ENCODE data around the gene LCE3C.
"Not testable (repeated sequence)": the region's sequence is repeated elsewhere in the genome, so short reads cannot be mapped to it uniquely, and the experiment has no call there.

LCE3C gene, protein sequence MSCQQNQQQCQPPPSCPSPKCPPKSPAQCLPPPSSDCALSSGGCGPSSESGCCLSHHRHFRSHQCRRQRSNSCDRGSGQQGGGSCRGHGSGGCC

DNA sequence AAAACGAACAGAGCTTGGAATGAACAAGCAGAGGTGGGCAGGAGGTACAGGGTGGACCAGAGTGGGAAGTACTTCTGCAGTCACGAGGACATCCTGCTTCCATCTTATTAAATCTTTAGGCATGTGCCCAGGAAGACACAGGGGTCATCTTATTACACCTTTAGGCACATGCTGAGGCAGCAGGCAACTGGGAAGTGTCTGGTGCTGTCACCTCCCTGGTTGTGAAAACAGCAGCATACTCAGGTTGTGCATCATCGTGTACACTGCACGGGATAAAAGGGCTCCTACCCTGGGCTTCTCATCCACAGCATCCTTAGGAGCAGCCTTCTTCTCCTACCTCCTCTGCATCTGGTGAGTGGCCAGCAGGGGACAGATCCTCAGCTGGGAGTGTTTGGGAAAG, at the start of gene LCE3C:
LCE3C (plus strand) TSS at position 301 of the 400 bp plus-strand sequence. CDS start 498 bp downstream, outside the sequence.
- DNase-seq (ENCODE audit: low spot score): no peak

DNA sequence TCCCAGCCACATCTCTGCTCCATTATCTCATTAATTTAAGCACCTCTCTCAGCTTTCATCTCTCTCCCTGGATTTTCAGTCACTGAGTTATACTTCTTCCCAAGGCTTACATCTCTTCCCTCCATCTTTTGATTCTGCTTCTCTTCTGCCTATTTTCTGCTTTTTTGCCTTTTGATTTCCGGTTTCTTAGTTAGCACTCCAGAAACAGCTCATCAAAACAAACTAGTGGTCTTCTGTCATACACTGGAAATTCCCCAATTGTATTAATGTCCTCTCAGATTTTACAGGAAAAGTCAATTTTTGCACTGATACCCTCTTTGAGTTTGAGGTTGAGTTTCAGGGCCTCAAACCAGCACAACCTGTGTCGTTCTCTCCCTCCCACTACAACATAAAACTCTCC, 34.9 kb upstream of the LCE3C start:
- DNase-seq (ENCODE audit: low spot score): no peak

DNA sequence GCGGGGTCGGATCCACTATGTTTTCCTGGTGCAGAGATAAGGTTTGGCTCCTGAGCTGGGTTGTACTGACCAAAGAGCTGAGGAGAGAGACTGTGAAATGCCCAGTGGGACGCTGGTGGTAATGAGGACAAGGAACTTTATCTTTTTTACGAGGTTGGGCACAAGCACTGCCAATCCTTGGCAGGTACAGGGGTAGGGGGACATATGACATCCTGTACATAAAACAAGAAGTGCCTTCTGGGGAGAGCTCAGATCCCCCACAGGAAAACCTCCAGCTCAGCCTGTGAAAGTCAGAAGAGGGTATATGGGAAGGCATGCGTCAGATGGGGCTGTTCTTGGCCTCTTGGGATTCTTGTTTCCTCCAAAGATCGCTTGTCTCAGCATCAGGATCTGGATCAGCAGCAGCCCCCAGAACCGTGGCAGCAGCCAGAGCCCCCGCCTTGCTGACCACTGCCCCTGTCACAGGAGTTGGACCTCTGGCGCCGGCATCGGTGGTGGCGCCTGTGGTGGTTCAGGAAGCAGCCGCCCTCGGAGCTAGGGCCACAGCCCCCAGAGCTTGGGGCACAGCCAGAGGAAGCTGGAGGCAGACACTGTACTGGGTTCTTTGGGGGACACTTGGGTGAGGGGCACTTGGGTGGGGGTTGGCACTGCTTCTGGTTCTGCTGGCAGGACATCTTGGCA, 34.4 kb upstream of the LCE3C start:
- DNase-seq (ENCODE audit: low spot score): no peak

DNA sequence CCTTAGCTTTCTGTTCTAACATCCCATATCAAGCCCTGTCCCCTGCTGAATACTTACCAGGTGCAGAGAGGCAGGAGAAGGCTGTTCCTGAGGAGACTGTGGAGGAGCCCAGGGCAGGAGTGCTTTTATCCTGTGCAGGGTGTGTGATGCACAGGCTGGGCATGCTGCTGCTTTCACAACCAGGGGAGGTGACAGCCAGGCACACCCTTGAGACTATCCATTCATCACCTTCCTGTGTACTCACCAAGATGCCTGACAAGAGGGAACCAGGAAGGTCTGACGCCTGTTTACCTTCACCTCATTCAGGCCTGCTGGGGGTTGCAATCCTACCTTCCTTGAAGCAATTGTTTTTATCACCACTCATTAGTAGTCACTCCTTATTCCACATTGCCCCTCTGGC, 33.4 kb upstream of the LCE3C start, which contains the start of gene LCE3E:
LCE3E (minus strand) TSS at position 100 of the 400 bp plus-strand sequence. CDS start 572 bp downstream, outside the sequence.
- DNase-seq (ENCODE audit: low spot score): no peak

DNA sequence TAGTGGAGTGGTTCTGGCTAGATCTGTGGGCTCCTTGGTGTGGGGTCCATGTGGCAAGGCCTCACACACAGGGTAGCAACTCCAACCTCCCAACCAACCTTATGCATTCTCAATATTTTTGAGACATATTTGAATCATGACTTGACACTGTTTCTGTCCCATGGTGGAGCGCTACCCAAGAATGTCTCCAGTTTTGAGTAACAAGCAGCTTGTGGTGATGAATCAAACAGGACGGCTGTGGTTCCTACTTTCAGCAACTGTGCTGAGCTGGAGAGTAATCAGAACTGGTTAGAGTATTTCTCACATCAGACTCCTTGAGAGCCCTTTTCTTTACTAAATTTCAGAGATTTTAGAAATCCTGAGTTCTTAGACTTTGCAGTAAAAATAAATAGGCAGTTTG, 22.9 kb upstream of the LCE3C start:
- DNase-seq (ENCODE audit: low spot score): no peak

DNA sequence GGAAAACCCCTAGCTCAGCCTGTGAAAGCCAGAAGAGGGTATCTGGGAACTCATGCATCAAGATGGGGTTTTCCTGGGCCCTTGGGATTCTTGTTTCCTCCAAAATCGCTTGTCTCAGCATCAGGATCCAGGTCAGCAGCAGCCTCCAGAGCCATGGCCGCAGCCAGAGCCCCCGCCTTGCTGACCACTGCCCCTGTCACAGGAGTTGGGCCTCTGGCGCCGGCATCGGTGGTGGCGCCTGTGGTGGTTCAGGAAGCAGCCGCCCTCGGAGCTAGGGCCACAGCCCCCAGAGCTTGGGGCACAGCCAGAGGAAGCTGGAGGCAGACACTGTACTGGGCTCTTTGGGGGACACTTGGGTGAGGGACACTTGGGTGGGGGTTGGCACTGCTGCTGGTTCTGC, 20.5 kb upstream of the LCE3C start:
- DNase-seq (ENCODE audit: low spot score): not testable (repeated sequence)

DNA sequence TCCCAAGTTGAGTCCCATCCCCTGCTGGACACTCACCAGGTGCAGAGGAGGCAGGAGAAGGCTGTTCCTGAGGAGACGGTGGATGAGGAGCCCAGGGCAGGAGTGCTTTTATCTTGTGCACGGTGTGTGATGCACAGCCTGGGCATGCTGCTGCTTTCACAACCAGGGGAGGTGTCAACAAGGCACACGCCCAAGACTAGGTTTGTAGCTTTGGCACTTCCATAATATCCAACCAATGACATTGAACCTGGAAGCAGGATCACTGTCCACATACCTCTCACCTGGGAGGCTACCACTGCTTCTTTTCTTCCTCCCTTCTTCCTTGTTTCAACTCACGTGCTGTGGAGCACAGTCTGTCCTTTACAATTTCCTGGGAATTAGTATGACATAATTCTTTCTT, 19.6 kb upstream of the LCE3C start, which contains the start of gene LCE3D:
LCE3D (minus strand) TSS at position 84 of the 400 bp plus-strand sequence. CDS start 580 bp downstream, outside the sequence.
- no peak for DNase-seq (ENCODE audit: low spot score)

DNA sequence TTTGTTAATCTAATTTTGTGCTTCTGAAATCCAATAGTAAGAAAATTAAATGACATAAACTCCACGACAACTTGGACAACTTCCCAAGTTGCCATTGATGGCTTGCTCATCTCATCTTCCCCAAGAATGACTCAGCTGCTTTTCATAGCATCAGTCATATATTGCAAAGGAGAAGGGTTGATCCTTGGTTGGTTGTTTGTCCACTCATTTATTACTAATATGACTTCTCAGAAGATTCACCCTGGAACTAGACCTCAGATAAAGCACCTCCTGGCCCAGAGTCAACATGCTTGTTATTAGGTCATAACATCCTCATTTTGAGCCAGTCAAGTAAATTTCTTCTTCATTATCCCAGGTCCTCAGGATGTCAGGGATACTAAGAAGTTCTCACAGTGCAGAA, 17.4 kb upstream of the LCE3C start:
- no peak for DNase-seq (ENCODE audit: low spot score)

DNA sequence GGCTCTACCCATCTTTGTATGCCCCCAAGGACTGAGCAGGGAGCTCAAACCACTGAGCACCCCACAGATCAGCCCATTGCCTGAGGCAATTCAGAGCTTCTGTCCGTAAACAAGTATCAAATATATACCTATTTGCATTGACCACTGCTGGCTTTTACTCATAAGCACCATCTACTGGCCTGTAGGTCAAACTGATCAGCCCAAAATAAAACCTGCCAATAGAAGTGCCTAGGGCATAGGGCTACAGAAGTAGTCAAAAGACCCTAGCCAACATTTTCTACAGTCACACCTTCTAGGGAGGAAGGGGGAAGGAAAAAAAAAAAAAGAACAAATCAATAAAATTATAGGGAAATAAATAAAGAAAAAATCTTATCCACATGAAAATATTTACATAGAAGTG, 14.4 kb upstream of the LCE3C start:
- DNase-seq (ENCODE audit: low spot score): no peak

DNA sequence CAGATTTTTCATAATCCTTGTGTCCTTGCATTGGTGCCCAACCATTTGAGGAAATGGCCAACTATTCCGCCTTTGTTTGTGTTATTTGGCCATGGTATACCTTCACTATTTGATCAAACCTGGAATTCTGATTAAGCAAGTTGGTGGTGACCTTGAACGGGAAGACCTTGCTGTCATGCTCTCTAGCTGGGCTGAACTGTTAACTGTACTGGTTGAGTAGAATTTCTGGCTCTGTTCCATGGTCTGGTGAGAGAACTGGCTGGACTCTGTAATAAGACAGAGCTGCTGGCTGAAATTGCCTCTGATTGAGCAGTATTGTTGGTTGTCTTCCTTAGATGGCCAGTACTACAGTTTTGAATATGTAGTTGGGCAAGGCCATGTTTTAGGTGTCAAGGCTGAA, 3.0 kb upstream of the LCE3C start:
- no peak for DNase-seq (ENCODE audit: low spot score)

DNA sequence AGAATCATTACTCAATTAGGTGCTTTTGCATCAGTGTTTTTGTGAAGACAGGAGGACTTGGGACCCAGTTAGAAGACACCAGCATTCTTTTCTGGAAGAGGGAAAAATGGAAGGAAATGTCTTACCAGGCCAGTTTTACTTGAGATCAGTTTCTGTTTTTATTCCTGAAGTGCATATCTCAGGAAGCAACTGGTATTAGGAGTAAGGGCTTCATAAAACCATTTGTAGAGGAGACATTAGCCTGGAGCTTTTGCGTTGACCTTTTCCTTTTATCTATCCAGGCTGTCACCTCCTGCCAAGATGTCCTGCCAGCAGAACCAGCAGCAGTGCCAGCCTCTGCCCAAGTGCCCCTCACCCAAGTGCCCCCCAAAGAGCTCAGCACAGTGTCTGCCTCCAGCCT, 13.5 kb downstream of the LCE3C start, which contains the start of gene LCE3B:
LCE3B (plus strand) TSS at position 301 of the 400 bp plus-strand sequence; CDS start at position 301, 0 bp downstream.
- no peak for DNase-seq (ENCODE audit: low spot score)

DNA sequence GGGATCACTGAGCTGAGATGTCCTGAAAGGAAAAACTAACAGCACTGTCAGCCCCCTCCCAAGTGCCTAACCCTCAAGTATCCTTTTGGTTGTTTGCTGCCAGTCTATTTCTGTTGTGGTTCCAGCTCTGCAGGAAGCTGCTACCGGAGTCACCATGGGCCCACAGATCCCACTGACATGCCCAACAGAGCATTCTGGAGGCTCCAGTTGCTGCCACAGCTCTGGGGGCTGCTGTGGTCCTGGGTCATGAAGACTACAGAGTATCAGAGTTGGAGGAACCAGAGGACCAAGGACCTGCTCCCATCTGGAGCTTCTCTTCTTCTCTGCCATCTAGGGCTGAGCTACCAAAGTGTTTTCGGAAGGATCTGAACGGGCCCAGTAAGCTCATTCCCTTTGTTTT, 22.0 kb downstream of the LCE3C start:
- DNase-seq (ENCODE audit: low spot score): no peak

DNA sequence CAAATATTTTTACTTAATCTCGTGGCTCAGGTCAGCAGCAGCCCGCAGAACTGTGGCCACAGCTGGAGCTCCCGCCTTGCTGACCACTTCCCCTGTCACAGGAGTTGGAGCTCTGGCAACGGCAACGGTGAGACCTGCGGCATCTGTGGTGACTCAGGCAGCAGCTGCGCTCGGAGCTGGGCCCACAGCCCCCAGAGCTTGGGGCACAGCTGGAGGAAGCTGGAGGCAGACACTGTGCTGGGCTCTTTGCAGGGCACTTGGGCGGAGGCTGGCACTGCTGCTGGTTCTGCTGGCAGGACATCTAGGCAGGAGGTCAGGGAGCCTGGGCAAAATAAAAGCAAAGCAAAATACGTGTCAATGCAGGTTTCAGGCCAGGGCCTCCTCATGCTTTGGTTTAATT, 22.8 kb downstream of the LCE3C start, which contains the start of gene LCE3A:
LCE3A (minus strand) TSS at position 301 of the 400 bp plus-strand sequence; CDS start at position 301, 0 bp downstream.
- DNase-seq (ENCODE audit: low spot score): no peak

DNA sequence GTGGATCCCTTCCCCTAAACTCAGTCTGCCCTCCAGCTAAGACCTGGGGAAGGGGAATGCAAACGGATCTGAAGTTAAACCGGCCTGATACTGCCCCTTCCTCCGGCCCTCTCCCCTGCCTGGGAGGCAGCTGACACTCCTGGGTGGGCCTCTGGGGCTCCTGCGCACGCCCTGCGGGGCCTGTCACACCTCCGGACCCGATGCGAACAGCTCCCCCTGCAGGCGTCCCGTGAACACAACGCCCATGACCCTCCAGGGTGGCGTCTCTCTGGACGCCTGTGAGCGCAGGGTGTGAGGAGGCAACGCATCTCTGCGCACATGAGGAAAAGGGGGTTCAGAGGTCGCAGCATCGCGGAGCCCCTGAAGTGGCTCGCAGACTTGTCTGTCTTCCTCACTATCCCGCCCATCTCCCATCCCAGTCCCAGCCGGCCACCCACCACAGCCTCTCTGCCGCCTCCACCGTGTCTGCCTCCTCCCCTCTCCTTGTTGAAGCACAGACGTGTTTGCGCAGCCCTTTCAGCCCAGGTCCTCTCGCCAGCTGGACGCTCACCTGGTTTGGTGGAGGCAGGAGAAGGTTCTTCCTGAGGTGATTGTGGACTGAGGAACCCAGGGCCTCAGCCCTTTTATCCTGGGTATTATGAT, 23.3 kb downstream of the LCE3C start:
- peak; percentile 20 for DNase-seq (ENCODE audit: low spot score)

DNA sequence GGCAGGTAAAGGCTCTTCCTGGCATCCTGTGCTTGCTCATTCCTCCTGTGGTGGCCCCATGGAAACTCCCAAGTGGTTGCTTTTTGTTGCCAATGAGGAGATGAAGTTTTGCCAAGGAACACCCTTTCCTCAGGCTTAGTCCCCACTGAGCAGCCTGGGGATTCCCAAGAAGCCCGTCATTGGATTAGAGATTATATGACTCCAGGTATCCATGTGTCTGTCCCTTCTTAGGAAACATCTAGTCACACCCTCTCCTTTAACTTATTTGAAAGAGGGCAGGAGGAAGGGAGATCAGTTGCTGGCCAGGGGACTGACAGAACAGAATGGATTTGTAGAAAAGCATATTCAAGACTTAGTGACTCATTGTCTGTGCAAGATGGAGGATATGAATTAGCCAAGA, 26.7 kb downstream of the LCE3C start:
- no peak for DNase-seq (ENCODE audit: low spot score)

DNA sequence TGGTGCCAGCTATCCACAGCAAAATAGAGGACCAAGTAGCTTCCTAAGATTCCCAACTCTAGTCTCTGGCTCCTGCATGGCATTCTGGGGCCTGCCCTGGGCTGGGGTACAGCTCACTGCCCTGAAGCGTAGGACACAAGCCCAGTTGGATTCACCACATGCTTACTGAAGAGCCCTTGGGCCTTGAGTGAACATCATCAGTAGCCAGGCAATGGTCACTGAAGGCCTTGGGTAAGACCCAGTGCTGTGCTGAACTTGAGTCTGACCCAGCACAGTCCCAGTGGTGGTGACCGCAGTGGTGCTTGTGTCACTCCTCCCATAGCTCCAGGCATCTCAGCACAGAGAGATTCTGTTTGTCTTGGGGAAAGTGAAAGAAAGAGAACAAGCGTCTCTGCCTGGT, 30.6 kb downstream of the LCE3C start:
- no peak for DNase-seq (ENCODE audit: low spot score)

DNA sequence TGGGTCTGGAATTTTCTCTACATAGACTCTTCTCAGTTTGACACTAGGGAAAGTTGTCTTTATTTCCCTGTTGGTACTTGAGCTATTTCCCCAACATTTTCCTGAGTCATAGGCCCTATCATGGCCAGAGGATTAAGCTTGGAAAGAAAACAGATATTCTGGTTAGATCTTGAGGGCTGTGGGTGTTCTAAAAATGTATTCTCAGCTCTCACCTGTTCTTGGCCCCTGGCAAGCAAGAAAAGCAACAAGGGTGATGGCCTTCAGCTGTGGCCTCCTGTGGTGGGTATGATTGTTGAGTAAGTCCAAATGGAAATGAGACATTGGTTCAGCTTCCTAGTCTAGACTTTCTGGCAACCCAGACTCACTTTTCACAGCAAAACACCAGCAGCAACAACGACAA, 40.3 kb downstream of the LCE3C start:
- no peak for DNase-seq (ENCODE audit: low spot score)

DNA sequence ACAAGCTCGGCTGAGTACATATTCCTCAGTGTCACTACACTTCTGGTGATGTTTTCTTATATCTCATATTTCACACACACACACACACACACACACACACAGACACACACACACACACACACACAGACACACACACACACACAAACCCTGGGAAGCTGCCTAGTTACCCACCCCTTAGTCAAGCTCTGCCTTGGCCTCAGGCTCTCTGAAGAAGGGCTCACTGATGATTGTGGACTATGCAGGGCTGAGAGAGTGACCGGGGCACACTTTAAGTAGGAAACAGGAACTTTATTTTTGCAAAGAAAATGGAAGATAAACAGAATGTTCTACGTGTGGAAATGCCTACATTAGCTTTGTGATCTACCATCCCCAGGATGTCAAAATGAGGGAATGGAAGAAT, 43.9 kb downstream of the LCE3C start:
- DNase-seq (ENCODE audit: low spot score): no peak

DNA sequence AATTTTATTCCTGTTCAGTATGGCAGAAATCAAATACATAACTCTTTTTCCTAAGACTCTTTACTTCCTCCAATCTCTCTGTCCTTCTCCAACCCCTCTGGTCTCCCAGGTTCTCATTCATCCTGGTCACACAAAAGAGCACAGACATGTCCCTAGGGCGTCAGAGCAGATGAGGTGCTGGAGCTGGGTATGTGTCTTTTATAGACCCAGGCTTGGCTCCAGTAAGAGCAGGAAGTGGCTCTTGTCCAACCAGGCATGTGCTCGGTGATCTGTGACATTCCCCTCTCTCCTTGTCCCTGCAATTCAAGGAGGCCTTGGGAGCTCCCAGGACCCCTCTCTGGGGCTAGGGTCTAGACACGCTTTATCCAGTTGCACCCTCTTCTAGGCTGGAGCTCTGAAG, 45.1 kb downstream of the LCE3C start:
- DNase-seq (ENCODE audit: low spot score): no peak

DNA sequence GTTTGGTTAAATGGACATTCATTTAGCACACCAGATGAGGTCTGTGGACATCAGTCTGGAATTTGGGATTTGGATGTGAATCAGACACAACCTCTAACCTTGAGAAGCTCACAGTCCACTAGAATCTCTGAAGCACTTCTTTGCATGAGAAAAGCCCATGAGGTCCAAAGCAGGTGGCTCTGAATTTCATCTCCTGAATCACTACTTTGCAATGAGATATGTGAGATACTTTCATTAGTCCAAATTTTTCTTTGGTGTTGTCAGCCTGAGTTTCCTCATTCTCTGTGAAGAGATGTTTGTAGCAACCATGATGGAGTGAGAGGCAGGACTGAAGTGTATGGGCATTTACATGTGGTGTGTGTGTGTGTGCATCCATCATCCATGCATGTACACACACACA, 46.6 kb downstream of the LCE3C start:
- peak; percentile 12 for DNase-seq (ENCODE audit: low spot score)

All from AG08396 (cell line).